ENCODE data around the gene ARHGEF4. TPM values are rescaled to one million over a fixed set of nuclear protein-coding genes. Genes with fewer than 3 reads are reported as not detected.

ARHGEF4 gene
- total RNA-seq, 1 donor from 2014 or later = 9.3 TPM

- TF ChIP-seq CTCF (IDR thresholded peaks at IDR 0.05; ENCODE audit: insufficient read depth, low read length, poor library complexity, severe bottlenecking) = no peak
- Histone ChIP-seq H3K36me3 (ENCODE audit: control insufficient read depth, insufficient read depth, low read length) (no peaks in the 10 kb centered on the region), H3K4me3 (ENCODE audit: low read depth, low read length) (no peak overlapping the region), H3K27me3 (ENCODE audit: control insufficient read depth, insufficient read depth, low read length) (no peaks in the 10 kb centered on the region)
- DNase-seq (ENCODE audit: low read depth) = no peak
These were observed 41.3 kb upstream of the ARHGEF4 start for GRCh38 chr2:130795431-130795830.

- no peak for DNase-seq (ENCODE audit: low read depth)
- TF ChIP-seq CTCF (IDR thresholded peaks at IDR 0.05; ENCODE audit: insufficient read depth, low read length, poor library complexity, severe bottlenecking) = no peak
- no peaks in the 10 kb centered on the region for H3K27me3 ChIP-seq (ENCODE audit: control insufficient read depth, insufficient read depth, low read length)
- H3K4me3 ChIP-seq (ENCODE audit: low read depth, low read length) = no peak overlapping the region
- H3K36me3 ChIP-seq (ENCODE audit: control insufficient read depth, insufficient read depth, low read length) = no peaks in the 10 kb centered on the region
These were observed 40.4 kb upstream of the ARHGEF4 start for GRCh38 chr2:130796290-130796689.

GRCh38 chr2:130797493-130798435 lies 39.0 kb upstream of the ARHGEF4 start:
- peak; percentile 89 for TF ChIP-seq CTCF (IDR thresholded peaks at IDR 0.05; ENCODE audit: insufficient read depth, low read length, poor library complexity, severe bottlenecking)
- peak overlapping the region; percentile 73 for H3K4me3 ChIP-seq (ENCODE audit: low read depth, low read length)
- no peaks in the 10 kb centered on the region for H3K36me3 ChIP-seq (ENCODE audit: control insufficient read depth, insufficient read depth, low read length)
- no peak for DNase-seq (ENCODE audit: low read depth)
- H3K27me3 ChIP-seq (ENCODE audit: control insufficient read depth, insufficient read depth, low read length) = no peaks in the 10 kb centered on the region

GRCh38 chr2:130798472-130799218 lies 38.1 kb upstream of the ARHGEF4 start:
- no peak for TF ChIP-seq CTCF (IDR thresholded peaks at IDR 0.05; ENCODE audit: insufficient read depth, low read length, poor library complexity, severe bottlenecking)
- Histone ChIP-seq H3K27me3 (ENCODE audit: control insufficient read depth, insufficient read depth, low read length) (no peaks in the 10 kb centered on the region), H3K4me3 (ENCODE audit: low read depth, low read length) (peak overlapping the region; percentile 73), H3K36me3 (ENCODE audit: control insufficient read depth, insufficient read depth, low read length) (no peaks in the 10 kb centered on the region)
- DNase-seq (ENCODE audit: low read depth) = no peak

- no peak for TF ChIP-seq CTCF (IDR thresholded peaks at IDR 0.05; ENCODE audit: insufficient read depth, low read length, poor library complexity, severe bottlenecking)
- no peaks in the 10 kb centered on the region for H3K27me3 ChIP-seq (ENCODE audit: control insufficient read depth, insufficient read depth, low read length)
These were observed 37.4 kb upstream of the ARHGEF4 start for GRCh38 chr2:130799295-130799694.

More at GRCh38 chr2:130799295-130799694, 37.4 kb upstream of the ARHGEF4 start:
- DNase-seq (ENCODE audit: low read depth) = no peak
- H3K36me3 ChIP-seq (ENCODE audit: control insufficient read depth, insufficient read depth, low read length) = no peaks in the 10 kb centered on the region
- no peak overlapping the region for H3K4me3 ChIP-seq (ENCODE audit: low read depth, low read length)
